Panc1 (cell line): ENCODE measurements around the gene G6PC3.

Experiments used
- CTCF ChIP-seq: fragments of 450-650 bp; IDR thresholded peaks from 2 replicates; pipeline ENCODE4 v1.5.1; 2017; ENCODE audit warnings: mild to moderate bottlenecking
- POLR2AphosphoS5 ChIP-seq: IDR thresholded peaks from 2 replicates; pipeline ENCODE4 v1.6.1; 2012; ENCODE audit warnings: mild to moderate bottlenecking, low read depth, low read length, moderate library complexity
- REST ChIP-seq, 2 experiments: IDR thresholded peaks; 2 replicates each; pipeline ENCODE4 v1.6.1; 2011 to 2012; ENCODE audit warnings: low read depth in 2 of 2, control low read depth in 1 of 2, low read length in 1 of 2, mild to moderate bottlenecking in 1 of 2, moderate library complexity in 1 of 2; ENCODE audit not compliant: insufficient read depth in 1 of 2
- SIN3A ChIP-seq: IDR thresholded peaks from 2 replicates; pipeline ENCODE4 v1.6.1; 2012; ENCODE audit warnings: low read depth, mild to moderate bottlenecking, low read length, moderate library complexity, borderline replicate concordance; ENCODE audit not compliant: insufficient read depth
- TCF7L2 ChIP-seq: IDR thresholded peaks from 2 replicates; pipeline ENCODE4 v1.6.1; 2011; ENCODE audit warnings: mild to moderate bottlenecking, low read depth, low read length, inconsistent platforms

DNA sequence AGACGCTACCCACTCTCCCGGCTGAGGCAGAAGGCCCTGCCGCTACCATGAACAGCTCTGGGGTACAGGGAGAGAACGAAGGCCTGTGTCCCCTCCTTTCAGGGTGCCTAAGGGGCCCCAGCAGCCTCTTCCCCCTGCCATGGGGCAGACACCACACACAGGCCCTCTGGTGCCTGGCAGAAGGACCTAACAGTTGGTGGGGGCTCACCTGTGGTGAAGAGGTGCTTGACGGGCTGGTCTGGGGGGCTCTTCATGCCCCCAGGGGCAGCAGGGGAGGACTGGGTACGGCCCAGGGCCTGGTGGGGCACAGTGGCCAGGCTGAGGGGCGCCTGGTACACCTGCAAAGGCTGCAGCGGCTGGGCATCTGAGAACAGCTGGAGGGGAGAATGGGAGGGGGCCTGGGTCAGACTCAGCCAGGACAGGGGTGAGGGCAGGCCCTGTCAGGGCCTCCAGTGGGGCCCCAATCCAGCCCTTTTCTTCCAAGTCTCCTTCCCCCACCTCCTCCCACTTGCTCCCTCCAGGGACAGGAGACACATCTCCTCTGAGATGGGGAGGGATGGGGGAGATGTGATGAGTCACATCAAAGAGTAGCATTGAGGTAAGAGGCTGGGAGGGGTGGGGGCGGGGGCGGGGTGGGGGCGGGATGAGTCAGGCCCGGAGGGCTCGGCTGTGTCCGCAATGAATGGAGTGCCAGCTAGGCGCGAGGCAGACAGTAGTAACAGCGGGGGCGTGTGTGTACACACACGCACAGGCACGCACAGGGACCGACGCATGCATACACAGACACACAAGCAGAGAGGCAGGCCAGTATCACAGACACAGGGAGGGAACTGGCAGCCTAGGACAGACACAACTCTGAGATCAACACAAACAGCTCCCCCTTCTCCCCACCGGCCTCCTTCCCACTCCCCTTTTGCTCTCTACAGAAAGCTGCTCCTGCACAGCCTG is 16.1 kb downstream of the G6PC3 start:
- TF ChIP-seq REST (IDR thresholded peaks at IDR 0.05; ENCODE audit: insufficient read depth in 1 of 2, low read depth in 2 of 2, low read length in 1 of 2) (no peak), CTCF (no peak), POLR2AphosphoS5 (no peak), SIN3A (no peak), TCF7L2 (no peak)
